Measurements from ENCODE around the gene GPR39. TPM values are rescaled to one million over a fixed set of nuclear protein-coding genes. Genes with fewer than 3 reads are reported as not detected.

The GPR39 gene
- total and polyA plus RNA-seq, 9 donors, result 0.08 to 2.0 (median 0.42) TPM; not detected in 2

DNA sequence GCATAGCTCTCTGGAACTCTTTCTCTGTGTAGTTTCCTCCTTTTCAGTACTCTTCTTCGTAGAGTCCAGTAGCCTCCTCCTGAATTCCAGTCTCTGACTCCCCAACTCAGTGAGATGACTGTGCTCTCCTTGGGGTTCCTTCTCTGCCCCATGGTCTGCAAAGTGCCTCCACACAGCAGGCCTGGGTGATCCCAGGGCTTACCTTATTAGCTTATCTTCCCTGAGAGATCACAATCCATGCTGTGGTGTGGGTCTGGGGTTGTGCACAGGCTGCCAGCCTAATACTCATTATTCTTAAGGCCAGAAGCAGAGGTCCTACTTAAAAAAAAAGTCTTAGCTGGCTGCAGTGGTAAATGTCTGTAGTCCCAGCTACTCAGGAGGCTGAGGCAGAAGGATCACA is 4.6 kb upstream of the GPR39 start:
- intact Hi-C loops (cut with DNase I), result no loop called here
- H3K4me1 ChIP-seq (ENCODE audit: insufficient read depth), result no peaks in the 10 kb centered on the region
- TF ChIP-seq POLR2A (IDR thresholded peaks at IDR 0.05) (no peak), EP300 (IDR thresholded peaks at IDR 0.05) (no peak)
- TF ChIP-seq, protein P1, sequence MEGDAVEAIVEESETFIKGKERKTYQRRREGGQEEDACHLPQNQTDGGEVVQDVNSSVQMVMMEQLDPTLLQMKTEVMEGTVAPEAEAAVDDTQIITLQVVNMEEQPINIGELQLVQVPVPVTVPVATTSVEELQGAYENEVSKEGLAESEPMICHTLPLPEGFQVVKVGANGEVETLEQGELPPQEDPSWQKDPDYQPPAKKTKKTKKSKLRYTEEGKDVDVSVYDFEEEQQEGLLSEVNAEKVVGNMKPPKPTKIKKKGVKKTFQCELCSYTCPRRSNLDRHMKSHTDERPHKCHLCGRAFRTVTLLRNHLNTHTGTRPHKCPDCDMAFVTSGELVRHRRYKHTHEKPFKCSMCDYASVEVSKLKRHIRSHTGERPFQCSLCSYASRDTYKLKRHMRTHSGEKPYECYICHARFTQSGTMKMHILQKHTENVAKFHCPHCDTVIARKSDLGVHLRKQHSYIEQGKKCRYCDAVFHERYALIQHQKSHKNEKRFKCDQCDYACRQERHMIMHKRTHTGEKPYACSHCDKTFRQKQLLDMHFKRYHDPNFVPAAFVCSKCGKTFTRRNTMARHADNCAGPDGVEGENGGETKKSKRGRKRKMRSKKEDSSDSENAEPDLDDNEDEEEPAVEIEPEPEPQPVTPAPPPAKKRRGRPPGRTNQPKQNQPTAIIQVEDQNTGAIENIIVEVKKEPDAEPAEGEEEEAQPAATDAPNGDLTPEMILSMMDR (IDR thresholded peaks at IDR 0.05), result no peak
- H3K36me3 ChIP-seq, result no peaks in the 10 kb centered on the region
- WGBS, 3 donors, result 74 to 92% (median 75%) methylated on average over 1 of the region's 1 CpG
- no peak for DNase-seq
- no peak overlapping the region for H3K4me3 ChIP-seq
- no peaks in the 10 kb centered on the region for H3K9me3 ChIP-seq
- no peak overlapping the region for H3K27ac ChIP-seq
- no peaks in the 10 kb centered on the region for H3K27me3 ChIP-seq

- Histone ChIP-seq H3K27me3 (no peaks in the 10 kb centered on the region), H3K36me3 (no peaks in the 10 kb centered on the region), H3K9me3 (no peaks in the 10 kb centered on the region), H3K27ac (no peak overlapping the region), H3K4me1 (ENCODE audit: insufficient read depth) (no peaks in the 10 kb centered on the region), H3K4me3 (no peak overlapping the region)
- WGBS, 3 donors, result 75 to 87% (median 75%) methylated on average over 6 of the region's 6 CpGs
- intact Hi-C loops (cut with DNase I), result no loop called here
- DNase-seq, result no peak
- TF ChIP-seq EP300 (IDR thresholded peaks at IDR 0.05) (no peak), POLR2A (IDR thresholded peaks at IDR 0.05) (no peak)
- TF ChIP-seq, protein P1 (IDR thresholded peaks at IDR 0.05), result no peak
These were observed 2.5 kb upstream of the GPR39 start for GRCh38 chr2:132414081-132414480.

GRCh38 chr2:132415256-132415914 is 1.2 kb upstream of the GPR39 start:
- no peaks in the 10 kb centered on the region for H3K36me3 ChIP-seq
- 33 to 34% (median 34%) methylated on average over 9 of the region's 9 CpGs for WGBS, 3 donors
- no peak overlapping the region for H3K4me3 ChIP-seq
- no peaks in the 10 kb centered on the region for H3K4me1 ChIP-seq (ENCODE audit: insufficient read depth)
- intact Hi-C loops (cut with DNase I), result no loop called here
- no peak for DNase-seq
- H3K27ac ChIP-seq, result no peak overlapping the region
- no peak for TF ChIP-seq POLR2A (IDR thresholded peaks at IDR 0.05)
- TF ChIP-seq EP300 (IDR thresholded peaks at IDR 0.05), result no peak
- TF ChIP-seq, protein P1 (IDR thresholded peaks at IDR 0.05), result no peak
- no peaks in the 10 kb centered on the region for H3K27me3 ChIP-seq
- H3K9me3 ChIP-seq, result no peaks in the 10 kb centered on the region

DNA sequence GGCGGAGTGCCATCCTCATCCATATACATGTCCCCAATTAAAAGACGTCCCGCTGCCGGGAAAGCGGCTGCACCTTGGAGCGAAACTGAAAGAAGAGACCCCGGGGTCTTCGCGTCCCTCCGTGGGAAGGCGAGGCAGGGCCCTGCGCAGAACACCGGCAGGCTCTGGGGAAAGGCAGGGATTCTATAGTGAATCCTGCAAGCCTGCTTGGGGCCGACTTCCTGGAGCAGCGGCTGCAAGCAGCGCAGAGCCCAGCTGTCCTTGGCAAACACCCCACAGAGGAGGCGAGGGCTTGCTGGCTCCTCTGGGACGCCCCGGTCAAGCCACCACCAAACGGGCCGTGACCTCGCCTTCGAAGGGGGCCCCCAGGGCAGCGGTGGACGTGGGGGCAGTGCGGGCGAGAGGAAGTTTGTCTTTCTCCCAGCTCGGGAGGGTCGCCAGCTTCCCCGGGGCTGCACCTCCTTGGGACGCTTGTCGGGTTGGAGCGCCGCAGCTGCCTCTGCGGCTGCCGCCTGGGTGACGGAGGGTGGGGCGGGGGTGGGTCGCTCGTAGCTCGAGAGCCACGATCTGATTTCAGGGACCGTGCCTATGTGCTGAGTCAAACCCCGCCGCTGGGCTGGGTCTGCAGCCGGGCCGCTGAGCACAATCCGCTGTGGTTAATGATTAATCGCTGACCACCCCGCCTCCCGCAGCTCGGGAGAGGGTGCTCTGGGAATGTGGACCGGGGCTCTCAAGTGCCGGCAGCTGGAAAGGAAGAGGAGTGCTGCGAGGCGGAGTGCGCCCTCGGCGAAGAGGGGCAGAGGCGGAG is 486 bp upstream of the GPR39 start:
- intact Hi-C loops (cut with DNase I), result no loop called here
- Histone ChIP-seq H3K4me1 (ENCODE audit: insufficient read depth) (no peaks in the 10 kb centered on the region), H3K9me3 (no peaks in the 10 kb centered on the region), H3K27me3 (no peaks in the 10 kb centered on the region), H3K4me3 (peak overlapping the region; percentile 42), H3K27ac (no peak overlapping the region), H3K36me3 (no peaks in the 10 kb centered on the region)
- WGBS, 3 donors, result 1 to 2% (median 2%) methylated on average over 51 to 60 of the region's 60 CpGs
- no peak for TF ChIP-seq POLR2A (IDR thresholded peaks at IDR 0.05)
- no peak for TF ChIP-seq EP300 (IDR thresholded peaks at IDR 0.05)
- TF ChIP-seq, protein P1 (IDR thresholded peaks at IDR 0.05), result no peak
- peak; percentile 24 to 46 (median 29) for DNase-seq
